ENCODE measurements around the gene CST8.
"Not testable (repeated sequence)": the region's sequence is repeated elsewhere in the genome, so short reads cannot be mapped to it uniquely, and the experiment has no call there.

Gene CST8

DNA sequence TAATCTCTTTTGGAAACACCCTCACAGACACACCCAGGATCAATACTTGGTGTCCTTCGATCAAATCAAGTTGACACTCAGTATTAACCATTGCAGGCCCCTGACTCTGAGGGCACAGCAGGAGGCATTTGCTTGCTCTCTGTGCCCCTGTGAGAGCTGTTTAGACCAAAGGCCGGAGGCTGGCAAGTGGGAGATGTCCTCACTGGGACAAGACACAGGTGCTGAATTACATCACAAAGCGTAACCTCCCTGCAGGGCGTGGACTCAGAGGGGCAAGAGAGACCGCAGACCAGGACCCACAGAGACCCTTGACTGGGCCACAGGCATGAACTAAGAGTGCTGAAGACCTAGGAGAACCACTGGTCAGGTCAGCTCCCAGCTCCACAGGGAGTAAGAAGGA lies at the start of gene CST8:
Gene CST8, plus strand, starts transcription at position 301 of the 400 bp plus-strand sequence. CDS start 551 bp downstream, outside the sequence.
- no peak for DNase-seq

GRCh38 chr20:23441850-23442313 lies 49.0 kb upstream of the CST8 start:
- DNase-seq = peak in 42 of 56 donors; percentile 3 to 84 (median 37)

DNA sequence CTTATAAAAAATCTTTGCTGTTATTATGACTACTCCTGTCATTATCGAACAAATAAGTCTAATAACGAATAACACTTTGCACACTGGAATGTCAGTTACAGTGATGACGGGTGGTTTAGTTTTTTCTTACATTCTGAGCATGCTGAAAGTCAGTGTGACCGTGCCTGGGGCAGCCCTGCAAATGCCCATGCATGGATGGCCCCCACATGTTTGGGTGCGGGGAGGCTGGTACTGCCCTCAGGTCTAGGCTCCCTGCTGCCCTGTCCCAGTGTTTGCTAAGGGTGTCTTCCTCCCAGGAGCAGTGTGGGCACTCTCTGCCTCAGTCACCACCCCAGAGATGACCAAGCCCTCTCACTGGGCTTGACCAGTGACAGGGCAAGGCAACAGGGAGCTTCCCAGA lies 48.5 kb upstream of the CST8 start:
- no peak for DNase-seq

DNA sequence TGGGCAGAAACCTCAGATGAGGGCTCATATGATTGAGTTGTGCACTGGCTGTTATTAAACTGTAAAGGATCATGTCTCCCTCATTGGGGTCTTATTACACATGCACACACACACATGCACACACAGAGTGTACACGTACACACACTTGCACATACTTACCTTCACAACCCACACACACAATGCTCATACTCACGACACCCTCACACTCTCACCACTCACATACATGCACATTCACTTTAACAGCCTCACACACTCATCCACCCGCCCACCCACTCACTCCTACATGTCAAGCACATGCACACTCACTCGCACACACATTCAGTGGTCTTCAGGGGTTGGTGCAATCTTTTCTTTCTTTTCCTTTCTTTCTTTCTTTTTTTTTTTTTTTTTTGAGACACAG lies 46.1 kb upstream of the CST8 start:
- DNase-seq = no peak

DNA sequence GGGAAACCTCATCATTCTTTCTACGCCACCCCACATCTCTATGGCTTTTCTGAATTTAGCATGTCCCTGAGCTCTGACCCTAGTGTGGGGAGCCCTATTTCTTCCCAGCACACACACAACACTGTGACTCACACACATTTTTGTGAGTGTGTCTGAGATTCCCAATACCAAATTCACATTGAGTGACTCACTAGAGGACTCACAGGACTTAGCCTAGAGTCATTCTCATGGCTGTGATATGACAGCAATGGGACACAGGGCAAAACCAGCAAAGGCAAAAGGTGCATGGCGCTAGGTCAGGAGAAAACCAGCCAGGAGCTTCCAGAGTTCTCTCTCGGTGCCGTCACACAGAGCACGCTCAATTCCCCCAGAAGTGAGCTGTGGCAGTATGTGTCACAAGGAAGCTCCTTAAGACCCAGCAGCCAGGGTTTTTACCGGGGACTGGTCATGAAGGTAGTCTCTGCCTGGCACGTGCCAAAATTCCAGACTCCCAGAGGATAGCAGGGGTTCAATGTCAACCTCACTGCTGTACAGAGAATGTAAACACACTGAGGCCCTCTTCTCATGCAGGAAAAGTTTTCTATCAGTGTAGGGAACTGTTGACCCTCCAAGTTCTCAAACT lies 45.2 kb upstream of the CST8 start:
- no peak for DNase-seq

GRCh38 chr20:23446505-23446904 lies 44.4 kb upstream of the CST8 start:
- peak in 41 of 56 donors; percentile 5 to 78 (median 43) for DNase-seq

DNA sequence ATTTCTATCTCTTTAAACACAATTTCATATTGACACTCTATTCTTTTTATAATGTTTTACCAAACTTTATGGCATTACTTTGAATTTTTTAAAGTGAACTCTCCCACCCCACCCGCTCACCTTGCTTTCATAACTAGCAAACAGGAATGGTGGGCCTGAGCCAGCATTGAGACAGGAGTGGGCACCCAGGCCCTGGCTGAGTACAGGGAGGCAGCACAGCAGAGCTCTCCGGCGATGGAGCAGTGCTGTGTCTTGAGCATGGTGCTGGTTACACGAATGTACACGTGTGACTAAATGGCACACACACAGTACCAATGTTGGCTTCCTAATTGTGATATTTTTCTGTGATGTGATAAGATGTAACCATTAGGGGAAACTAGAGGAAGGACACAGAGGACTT lies 42.8 kb upstream of the CST8 start:
- DNase-seq = no peak

DNA sequence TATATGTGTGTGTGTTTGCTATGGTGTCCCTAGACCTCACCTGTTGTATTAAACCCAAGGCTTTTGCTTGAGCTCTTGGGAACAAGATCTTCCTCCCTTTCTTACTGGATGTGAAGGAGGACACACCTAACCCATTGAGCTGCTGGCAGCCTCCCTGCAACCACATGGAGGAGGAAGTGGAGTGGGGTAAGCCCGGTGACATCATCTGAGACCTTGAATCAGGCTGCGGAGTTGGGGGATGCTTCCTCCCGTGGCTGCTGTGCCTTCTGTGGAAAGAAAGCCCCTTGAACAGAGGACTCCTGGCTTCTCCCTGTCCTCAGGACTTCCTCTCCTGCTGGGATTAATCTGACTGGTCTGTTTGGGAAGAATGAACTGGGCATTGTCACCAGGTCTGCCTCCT lies 41.5 kb upstream of the CST8 start:
- DNase-seq = no peak

DNA sequence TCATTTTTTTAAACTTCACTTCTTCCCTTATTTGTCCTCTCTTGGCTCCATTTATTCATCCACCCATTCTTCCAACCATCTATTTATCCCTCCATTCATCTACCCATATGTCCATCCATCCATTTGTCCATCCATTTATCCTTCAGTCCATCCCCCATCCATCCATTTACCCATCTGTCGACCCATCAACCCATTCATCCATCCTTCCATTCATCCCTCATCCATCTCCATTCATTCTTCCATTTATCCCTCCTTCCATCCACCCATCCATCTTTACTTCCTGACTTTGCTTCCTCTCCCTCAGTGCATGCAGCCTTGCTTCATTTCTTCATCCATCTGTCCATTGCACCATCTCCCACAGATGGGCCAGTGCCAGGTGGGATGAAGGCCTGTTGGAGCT lies 40.0 kb upstream of the CST8 start:
- no peak for DNase-seq

DNA sequence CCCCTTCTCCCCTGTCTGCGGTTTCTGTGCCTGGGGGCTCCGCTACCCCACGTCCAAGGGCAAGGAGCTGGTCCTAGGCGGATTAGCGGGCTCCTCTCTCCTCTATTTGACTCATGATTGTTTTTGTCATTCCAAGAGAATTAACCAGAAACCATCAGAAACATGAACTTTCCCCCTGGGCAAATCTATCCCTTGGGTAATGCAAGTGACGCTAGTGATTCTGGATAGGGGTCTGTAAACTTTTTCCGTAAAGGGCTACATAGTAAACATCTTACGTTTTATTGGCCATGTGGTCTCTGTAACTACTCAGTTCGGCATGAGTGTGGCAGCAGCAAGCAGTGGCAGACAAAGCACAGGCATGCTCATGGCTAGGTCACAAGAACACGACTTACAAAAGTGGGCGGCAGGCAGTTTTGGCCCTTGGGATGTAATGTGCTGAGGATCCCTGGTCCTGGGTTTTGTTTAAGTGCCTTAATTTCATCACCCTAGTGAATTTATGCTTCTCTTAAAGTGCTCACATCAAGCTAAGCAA lies 38.9 kb upstream of the CST8 start:
- no peak for DNase-seq

DNA sequence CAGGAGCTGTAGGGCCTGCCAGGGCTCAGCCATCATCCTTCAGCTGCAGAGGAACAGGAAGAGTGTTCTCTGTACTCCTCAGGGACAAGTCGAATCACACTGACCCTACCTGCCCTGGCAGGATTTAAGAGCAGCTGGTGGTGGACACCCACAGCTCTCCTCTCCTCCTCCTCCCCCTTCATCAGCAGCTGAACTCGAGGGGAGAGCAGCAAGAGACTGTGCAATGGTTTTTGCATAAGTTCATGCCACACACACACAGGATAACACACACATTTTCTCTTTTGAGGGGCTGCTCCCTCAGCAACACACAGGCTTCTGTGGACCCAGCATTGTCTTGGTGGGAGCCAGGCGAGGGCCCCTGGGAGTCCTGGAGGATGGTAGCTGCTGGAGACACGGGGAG lies 38.1 kb upstream of the CST8 start, which contains the start of gene CST11:
Gene CST11, minus strand, starts transcription at position 101 of the 400 bp plus-strand sequence. Its CDS starts 65 bp downstream, at position 36.
- DNase-seq = no peak

GRCh38 chr20:23453549-23454543 lies 37.1 kb upstream of the CST8 start:
- no peak for DNase-seq

GRCh38 chr20:23454816-23455215 lies 36.1 kb upstream of the CST8 start:
- DNase-seq = no peak

DNA sequence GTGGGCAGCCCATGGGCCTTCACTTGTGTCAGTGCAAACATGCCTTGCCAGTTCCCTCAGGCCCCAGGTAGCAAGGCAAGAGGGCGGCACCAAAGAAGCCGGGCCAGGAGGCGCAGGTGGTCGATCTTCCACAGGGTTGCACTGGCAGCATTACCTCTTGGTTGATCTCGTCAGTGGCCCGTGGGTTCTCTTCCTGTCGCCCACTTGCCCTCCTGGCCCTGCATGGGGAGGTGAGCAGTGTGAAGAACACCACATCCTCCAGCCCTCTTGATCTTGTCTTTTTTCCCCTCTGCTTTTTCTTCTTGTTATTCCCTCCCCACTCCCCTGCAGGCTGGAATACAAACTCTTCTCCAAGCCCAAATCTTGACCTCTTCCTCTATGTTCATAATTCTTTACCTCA lies 35.3 kb upstream of the CST8 start:
- DNase-seq = no peak

GRCh38 chr20:23456409-23456808 lies 34.5 kb upstream of the CST8 start:
- no peak for DNase-seq

GRCh38 chr20:23456873-23457272 lies 34.0 kb upstream of the CST8 start:
- no peak for DNase-seq

- no peak for DNase-seq
These were observed 31.3 kb upstream of the CST8 start for GRCh38 chr20:23459461-23460150.

GRCh38 chr20:23461180-23461579 lies 29.7 kb upstream of the CST8 start:
- no peak for DNase-seq

DNA sequence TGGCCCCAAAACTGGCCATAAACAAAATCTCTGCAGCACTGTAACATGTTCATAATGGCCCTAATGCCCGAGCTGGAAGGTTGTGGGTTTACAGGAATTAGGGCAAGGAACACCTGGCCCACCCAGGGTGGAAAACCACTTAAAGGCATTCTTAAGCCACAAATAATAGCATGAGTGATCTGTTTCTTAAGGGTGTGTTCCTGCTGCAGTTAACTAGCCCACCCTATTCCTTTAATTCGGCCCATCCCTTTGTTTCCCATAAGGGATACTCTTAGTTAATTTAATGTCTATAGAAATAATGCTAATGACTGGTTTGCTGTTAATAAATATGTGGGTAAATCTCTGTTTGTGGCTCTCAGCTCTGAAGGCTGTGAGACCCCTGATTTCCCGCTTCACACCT lies 24.0 kb upstream of the CST8 start:
- not testable (repeated sequence) for DNase-seq

GRCh38 chr20:23472306-23472705 lies 18.6 kb upstream of the CST8 start:
- not testable (repeated sequence) for DNase-seq

DNA sequence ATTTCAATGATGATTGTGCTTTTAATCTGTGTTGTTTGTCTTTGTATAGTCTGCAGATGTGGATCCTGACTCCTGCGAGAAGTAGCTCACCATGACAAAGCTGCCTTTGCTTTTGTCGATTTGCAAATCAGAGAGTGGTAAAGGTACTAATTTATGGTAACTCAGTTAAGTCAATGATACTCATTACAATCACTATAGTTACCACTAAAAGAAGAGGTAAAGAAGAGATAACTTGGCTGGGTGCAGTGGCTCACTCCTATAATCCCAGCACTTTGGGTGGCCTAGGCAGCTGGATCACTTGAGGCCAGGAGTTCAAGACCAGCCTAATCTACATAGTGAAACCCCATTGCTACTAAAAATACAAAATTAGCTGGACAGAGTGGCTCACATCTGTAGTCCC lies 17.6 kb upstream of the CST8 start:
- DNase-seq = not testable (repeated sequence)

Data from amygdala (tissue), 56 donors.